ENCODE measurements around the gene SIK1. TPM values are rescaled to one million over a fixed set of nuclear protein-coding genes. Genes with fewer than 3 reads are reported as not detected.

The SIK1 gene
- 10 to 100 TPM; 10.0 to 11.6 TPM for total RNA-seq

DNA sequence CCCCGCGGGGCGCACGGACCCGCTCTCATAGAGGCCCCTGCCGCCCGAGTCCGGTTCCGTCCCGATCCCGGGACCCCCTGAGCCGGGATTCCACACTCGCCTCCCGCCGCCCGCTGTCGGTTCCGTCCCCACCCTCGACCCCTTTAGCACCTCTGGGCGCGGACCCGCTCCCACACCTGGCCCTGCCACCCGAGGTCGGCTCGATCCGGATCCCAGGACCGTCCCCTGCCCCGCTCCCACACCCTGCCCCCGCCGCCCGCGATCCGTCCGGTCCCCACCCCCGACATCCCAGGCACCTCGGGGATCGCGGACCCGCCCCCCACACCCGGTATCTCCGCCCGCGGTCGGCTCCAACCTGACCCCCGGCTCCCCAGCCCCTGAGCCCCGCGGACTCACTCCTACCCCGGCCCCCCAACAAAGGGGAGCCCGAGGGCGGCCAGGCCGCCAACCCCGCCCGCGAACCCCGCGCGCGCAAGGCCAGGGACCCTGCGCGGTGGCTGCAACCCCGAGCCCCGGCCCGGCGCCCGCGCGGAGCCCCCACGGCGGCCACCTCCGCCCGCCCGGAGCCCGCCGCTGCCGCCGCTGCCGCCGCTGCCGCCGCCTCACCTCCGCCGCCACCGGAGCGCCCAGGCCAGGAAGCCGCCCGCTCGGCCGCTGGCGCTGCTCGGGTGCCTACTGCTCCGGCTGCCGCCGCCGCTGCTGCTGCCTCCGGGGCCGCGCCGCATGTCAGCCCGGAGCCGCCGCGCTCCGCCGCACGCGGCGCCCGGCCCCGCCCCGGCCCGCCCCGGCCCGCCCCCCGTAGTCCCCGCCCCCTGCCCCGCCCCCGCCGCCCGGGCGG, at the start of gene SIK1:
Gene SIK1 (minus strand): TSS at position 728 of the 838 bp plus-strand sequence. CDS start 953 bp downstream, outside the sequence.

Other genes starting within 250 kb of the SIK1 start
- gene HSF2BP, start 232.4 kb upstream of the SIK1 start, total RNA-seq: under 1 TPM; 0.30 to 0.58 TPM
- 10 to 100 TPM; 45.1 to 47.7 TPM for gene RRP1B, start 232.4 kb upstream of the SIK1 start, total RNA-seq

Data from activated naive CD4-positive, alpha-beta T cell treated with anti-CD3 and anti-CD28 coated beads, Interleukin-2, amount 10 ng/mL, durations not matched to agents 5 hours and 36 hours (primary cell).